Measurements from ENCODE around the gene ATF7. TPM values are rescaled to one million over a fixed set of nuclear protein-coding genes. Genes with fewer than 3 reads are reported as not detected.
A peak's percentile ranks its signal among the peaks of the same experiment; 100 is the strongest.

The ATF7 gene
- polyA plus RNA-seq, 1 of the 3 experiments (the other 2 are of a cell fraction), result 12.8 TPM

DNA sequence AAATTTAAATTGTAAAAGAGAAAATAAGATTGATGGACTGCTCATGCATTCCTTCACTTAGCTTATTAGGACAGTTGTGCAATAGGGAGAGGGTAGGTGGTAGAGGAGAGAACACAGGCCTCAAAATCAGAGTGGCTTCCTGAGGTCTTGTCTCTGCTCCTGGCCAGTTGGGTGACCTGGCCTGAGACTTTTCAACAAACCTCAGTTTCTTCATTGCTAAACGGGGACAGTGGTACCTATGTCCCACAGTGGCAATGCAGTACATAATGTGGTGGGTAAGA lies 129.5 kb downstream of the ATF7 start:
- no peak for DNase-seq
- Histone ChIP-seq H3K27ac (ENCODE audit: low read depth in 2 of 2, low read length in 1 of 2) (no peak overlapping the region; a peak in 2 of 4 replicates), H3K9ac (no peak overlapping the region), H3K79me2 (ENCODE audit: insufficient read depth) (peaks cover 43% of the 10 kb centered on the region), H3K36me3 (replicated peaks in 1 of 2; ENCODE audit: control insufficient read depth in 1 of 2, insufficient read depth in 2 of 2, low read length in 1 of 2) (peaks cover 3 to 5% of the 10 kb centered on the region in 2 experiments), H3K9me3 (no peaks in the 10 kb centered on the region), H3K4me3 (ENCODE audit: low read depth in 2 of 2, low read length in 1 of 2) (no peak overlapping the region), H3K27me3 (ENCODE audit: insufficient read depth) (no peaks in the 10 kb centered on the region), H3K4me2 (peak overlapping the region; percentile 15), H2AFZ (ENCODE audit: low read depth) (no peak overlapping the region), H3F3A (replicated peaks; ENCODE audit: insufficient read depth) (peaks cover 27% of the 10 kb centered on the region), H4K20me1 (ENCODE audit: insufficient read depth) (no peaks in the 10 kb centered on the region), H3K4me1 (ENCODE audit: control insufficient read depth in 1 of 2, insufficient read depth in 2 of 2, low read depth in 1 of 2, low read length in 1 of 2) (peaks cover 24 to 45% of the 10 kb centered on the region in 2 experiments), H3K9me2 (no peaks in the 10 kb centered on the region)
- WGBS (ENCODE audit: low lambda C conversion rate), result 75% methylated on average over 1 of the region's 1 CpG
- ChIA-PET CTCF (interaction anchor here (1.4 to 1.7 kb wide), 2 partner anchors 11 to 151 kb away, joined by 4 to 5 read pairs; no protein-coding TSS in a partner anchor), POLR2A (no interaction called here)
- no peak for TF ChIP-seq TAF1 (IDR thresholded peaks at IDR 0.05; ENCODE audit: borderline replicate concordance, low read depth, low read length)
- TF ChIP-seq YY1 (IDR thresholded peaks at IDR 0.05; ENCODE audit: low read depth), result no peak
- TF ChIP-seq, protein P1, sequence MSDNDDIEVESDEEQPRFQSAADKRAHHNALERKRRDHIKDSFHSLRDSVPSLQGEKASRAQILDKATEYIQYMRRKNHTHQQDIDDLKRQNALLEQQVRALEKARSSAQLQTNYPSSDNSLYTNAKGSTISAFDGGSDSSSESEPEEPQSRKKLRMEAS (IDR thresholded peaks at IDR 0.05; ENCODE audit: low read depth), result no peak
- TF ChIP-seq RAD21 (IDR thresholded peaks at IDR 0.05; ENCODE audit: low read length), result no peak
- TF ChIP-seq, protein P2, sequence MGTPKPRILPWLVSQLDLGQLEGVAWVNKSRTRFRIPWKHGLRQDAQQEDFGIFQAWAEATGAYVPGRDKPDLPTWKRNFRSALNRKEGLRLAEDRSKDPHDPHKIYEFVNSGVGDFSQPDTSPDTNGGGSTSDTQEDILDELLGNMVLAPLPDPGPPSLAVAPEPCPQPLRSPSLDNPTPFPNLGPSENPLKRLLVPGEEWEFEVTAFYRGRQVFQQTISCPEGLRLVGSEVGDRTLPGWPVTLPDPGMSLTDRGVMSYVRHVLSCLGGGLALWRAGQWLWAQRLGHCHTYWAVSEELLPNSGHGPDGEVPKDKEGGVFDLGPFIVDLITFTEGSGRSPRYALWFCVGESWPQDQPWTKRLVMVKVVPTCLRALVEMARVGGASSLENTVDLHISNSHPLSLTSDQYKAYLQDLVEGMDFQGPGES (IDR thresholded peaks at IDR 0.05; ENCODE audit: low read depth, low read length), result no peak

DNA sequence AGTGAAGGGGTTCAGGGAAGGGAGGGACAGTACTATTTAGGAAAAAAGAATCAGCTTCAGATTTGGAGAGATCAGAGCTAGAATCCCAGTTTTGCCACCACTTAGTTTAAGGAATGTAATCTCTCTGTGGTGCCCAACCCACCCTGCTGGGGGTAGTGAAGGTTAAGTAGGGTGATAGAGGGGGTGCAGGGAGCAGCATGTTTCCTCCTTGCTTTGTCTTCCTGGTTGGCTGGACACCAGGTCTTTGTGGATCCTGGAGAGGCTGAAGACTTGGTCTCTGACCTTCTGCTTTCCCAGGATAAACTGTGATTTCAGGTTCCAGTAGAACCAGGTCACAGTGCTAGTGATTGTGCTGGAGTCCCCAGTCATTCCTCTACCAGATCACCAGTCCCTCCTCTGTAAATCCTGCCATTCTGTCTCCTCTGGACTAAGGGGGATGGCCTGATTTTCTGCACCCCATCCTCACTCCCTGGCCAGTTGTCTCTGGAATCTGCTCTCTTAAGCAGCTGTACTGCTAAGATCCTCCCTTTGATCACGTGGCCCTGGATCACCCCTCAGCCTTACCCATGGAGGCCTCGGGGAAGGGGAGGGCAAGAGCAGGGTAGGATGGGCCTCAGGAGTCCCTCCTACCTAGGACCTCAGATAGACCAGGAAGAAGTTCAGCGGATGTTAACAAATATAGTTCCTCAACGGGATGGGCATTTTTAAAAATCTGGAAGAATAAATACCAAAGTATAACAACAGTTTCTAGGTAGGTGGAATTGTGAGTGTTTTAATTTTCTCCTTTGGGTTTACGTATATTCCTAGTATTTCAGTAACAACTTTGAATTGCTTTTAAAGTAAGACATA lies 130.1 kb downstream of the ATF7 start:
- no peak for DNase-seq
- peak overlapping the region in 1 of 2 experiments; percentile 6; a peak in 2 of 4 replicates for H3K27ac ChIP-seq (ENCODE audit: low read depth in 2 of 2, low read length in 1 of 2)

More for the DNA sequence above, 130.1 kb downstream of the ATF7 start:
- H3K4me1 ChIP-seq (ENCODE audit: control insufficient read depth in 1 of 2, insufficient read depth in 2 of 2, low read depth in 1 of 2, low read length in 1 of 2), result peaks cover 24 to 43% of the 10 kb centered on the region in 2 experiments
- H2AFZ ChIP-seq (ENCODE audit: low read depth), result no peak overlapping the region
- no peaks in the 10 kb centered on the region for H3K27me3 ChIP-seq (ENCODE audit: insufficient read depth)
- peaks cover 27% of the 10 kb centered on the region for H3F3A ChIP-seq (replicated peaks; ENCODE audit: insufficient read depth)
- TF ChIP-seq GABPA (IDR thresholded peaks at IDR 0.05; ENCODE audit: low read depth), result no peak
- TF ChIP-seq FOXJ3 (CRISPR knock-in tag; IDR thresholded peaks at IDR 0.05), result no peak
- TF ChIP-seq, protein P3, sequence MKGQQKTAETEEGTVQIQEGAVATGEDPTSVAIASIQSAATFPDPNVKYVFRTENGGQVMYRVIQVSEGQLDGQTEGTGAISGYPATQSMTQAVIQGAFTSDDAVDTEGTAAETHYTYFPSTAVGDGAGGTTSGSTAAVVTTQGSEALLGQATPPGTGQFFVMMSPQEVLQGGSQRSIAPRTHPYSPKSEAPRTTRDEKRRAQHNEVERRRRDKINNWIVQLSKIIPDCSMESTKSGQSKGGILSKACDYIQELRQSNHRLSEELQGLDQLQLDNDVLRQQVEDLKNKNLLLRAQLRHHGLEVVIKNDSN (IDR thresholded peaks at IDR 0.05; ENCODE audit: borderline replicate concordance, low read depth), result peak; percentile 86
- TF ChIP-seq, protein P4, sequence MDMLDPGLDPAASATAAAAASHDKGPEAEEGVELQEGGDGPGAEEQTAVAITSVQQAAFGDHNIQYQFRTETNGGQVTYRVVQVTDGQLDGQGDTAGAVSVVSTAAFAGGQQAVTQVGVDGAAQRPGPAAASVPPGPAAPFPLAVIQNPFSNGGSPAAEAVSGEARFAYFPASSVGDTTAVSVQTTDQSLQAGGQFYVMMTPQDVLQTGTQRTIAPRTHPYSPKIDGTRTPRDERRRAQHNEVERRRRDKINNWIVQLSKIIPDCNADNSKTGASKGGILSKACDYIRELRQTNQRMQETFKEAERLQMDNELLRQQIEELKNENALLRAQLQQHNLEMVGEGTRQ (IDR thresholded peaks at IDR 0.05; ENCODE audit: borderline replicate concordance, low read depth, low read length), result 0 out of 2 replicates have a peak, but pooled peaks have one; percentile 21
- POLR2A ChIA-PET, result no interaction called here
- 64% methylated on average over 5 of the region's 5 CpGs for WGBS (ENCODE audit: low lambda C conversion rate)
- H3K9me2 ChIP-seq, result no peaks in the 10 kb centered on the region
- no peaks in the 10 kb centered on the region for H4K20me1 ChIP-seq (ENCODE audit: insufficient read depth)
- peak overlapping the region; percentile 15 for H3K4me2 ChIP-seq
- CTCF ChIA-PET, result interaction anchor here (0.9 to 1.7 kb wide), 5 partner anchors 12 to 151 kb away, joined by 3 to 5 read pairs (median 5); no protein-coding TSS in a partner anchor
- H3K79me2 ChIP-seq (ENCODE audit: insufficient read depth), result peaks cover 42% of the 10 kb centered on the region
- no peak overlapping the region for H3K9ac ChIP-seq
- H3K4me3 ChIP-seq (ENCODE audit: low read depth in 2 of 2, low read length in 1 of 2), result no peak overlapping the region
- no peaks in the 10 kb centered on the region for H3K9me3 ChIP-seq
- H3K36me3 ChIP-seq (replicated peaks in 1 of 2; ENCODE audit: control insufficient read depth in 1 of 2, insufficient read depth in 2 of 2, low read length in 1 of 2), result peaks cover 3 to 5% of the 10 kb centered on the region in 2 experiments

All from SK-N-SH (cell line).